GM18951 (cell line): ENCODE results near the gene PNMA6A.
"Not testable (repeated sequence)": the region's sequence is repeated elsewhere in the genome, so short reads cannot be mapped to it uniquely, and the experiment has no call there.

Experiments
- POLR2A ChIP-seq: IDR thresholded peaks from 4 replicates; pipeline ENCODE4 v1.6.1; 2011; ENCODE audit warnings: mild to moderate bottlenecking; ENCODE audit not compliant: insufficient read length, insufficient read depth; ENCODE audit errors: extremely low read depth
- in situ Hi-C: fragments of 300-500 bp; cut with MboI; formaldehyde crosslinking; loops from one replicate; pipeline ENCODE4 v1.12.0; 2022; ENCODE audit warnings: low sequenced_read_pairs, mixed read lengths, inconsistent platforms; ENCODE audit not compliant: unreplicated experiment

PNMA6A gene

DNA sequence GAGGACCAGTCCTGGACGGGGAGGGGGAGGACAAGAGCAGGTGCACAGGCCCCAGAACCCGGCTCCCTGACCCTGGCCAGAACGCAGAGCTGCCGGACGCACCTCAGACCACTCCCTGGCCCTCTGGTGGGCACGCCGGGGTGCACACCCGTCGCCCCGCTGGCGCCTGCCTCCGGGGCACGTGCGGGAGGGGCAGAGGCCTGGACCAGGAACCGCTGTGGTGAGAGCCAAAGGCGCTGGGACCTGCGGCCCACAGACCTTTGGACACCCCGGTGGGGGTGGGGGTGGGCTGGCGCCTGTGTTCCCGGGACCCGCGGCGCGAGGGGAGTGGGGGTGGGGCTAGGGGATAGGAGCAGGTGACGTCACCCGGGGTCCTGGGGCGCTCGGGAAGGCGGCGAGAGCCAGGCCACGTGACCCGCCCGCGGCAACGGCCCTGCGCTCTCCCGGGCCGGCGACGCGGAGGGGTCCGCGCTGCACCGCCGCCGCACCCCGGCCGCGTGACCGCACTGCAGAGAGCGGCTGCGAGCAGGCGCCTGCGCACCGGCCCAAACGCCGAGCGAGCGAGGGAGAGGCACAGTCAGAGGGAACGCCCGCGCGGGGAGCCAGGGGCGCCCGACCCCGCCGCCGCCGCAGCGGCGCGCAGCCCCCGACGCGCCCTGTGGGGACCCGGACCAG, at the start of gene PNMA6A:
TSS of gene PNMA6A (plus strand) at position 546 of the 675 bp plus-strand sequence. CDS start 609 bp downstream, outside the sequence.
- in situ Hi-C loops, result not testable (repeated sequence)

DNA sequence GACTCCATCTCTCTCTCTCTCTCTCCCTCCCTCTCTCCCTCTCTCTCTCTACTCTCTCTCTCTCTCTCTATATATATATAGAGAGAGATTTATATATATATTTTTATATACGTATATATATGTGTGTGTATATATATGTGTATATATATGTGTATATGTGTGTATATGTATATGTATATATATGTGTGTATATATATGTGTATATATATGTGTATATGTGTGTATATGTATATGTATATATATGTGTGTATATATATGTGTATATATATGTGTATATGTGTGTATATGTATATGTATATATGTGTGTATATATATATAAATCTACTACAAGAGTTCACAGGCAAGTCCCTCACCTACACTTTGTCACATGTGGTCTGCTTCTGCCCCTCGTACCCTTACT, 45.8 kb upstream of the PNMA6A start:
- in situ Hi-C loops, result not testable (repeated sequence)

DNA sequence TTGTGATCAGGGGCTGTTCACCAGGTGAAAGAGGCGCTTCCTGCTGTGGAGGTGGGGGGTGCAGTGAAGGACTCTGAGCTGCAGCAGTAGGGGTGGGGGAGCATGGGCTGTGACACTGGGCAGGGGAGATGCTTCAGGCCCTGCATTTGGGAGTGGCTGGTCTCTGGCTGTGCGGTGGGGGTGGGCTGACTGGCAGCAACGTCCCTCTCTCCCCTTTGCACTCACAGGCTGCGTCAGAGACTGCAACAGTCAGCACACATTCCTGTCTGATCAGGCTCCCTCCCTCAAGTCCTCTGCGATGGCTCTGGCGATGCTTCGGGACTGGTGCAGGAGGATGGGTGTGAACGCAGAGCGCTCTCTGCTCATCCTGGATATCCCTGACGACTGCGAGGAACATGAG, 43.8 kb upstream of the PNMA6A start:
- in situ Hi-C loops, result not testable (repeated sequence)

DNA sequence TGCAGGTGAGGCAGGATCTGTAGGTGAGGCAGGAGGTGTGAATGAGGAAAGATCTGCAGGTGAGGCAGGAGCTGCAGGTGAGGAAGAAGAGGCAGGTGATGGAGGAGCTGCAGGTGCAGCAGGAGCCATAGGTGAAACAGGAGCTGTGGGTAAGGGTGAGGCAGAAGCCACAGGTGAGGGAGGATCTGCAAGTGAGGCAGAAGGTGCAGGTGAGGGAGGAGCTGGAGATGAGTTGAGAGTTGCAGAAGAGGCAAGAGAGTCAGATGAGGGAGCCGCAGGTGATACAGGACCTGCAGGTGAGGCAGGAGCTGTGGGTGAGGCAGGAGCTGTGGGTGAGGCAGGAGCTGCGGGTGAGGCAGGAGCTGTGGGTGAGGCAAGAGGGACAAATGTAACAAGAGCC, 43.1 kb upstream of the PNMA6A start:
- no peak for TF ChIP-seq POLR2A
- in situ Hi-C loops, result no loop called here

DNA sequence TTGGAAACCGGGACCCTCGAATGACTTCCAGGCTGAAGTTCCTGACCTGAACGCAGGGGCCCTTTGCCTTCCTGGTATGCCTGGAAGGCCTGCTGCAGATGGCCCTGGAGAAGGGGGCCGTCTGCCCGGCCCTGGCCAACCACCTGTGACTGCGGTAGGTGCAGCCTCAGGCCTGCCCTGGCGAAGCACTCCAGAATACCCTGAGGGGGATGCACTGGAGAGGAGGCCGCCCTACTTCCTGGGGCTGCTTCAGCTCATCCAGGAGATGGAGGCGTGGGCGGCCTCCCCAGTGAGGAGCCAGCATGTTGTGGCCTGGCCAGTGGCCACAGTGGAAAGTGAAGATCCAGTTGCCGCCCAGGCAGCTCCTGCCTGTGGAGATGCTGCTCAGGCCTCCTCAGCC, 42.4 kb upstream of the PNMA6A start:
- in situ Hi-C loops, result no loop called here
- no peak for TF ChIP-seq POLR2A

DNA sequence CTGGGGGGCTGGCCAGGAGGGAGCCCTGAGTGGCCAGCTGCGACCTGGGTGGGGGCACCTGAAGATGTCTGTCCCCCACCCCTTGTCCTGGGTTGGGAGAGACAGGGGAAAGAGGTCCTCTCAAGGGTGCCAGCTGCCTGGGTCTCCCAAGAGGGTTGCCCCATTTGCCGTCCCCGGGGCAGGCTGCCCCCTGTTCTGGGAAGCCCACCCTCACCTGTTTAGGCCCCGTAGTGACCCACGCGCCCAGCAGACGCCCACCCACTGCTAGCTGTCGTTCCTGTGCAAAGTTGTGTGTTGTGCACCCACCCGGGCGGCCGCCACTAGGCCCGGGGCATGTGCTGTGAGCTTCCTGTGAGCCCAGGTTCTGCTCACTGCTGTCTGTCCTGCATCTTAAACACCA, 41.5 kb upstream of the PNMA6A start:
- TF ChIP-seq POLR2A, result no peak
- in situ Hi-C loops, result no loop called here

DNA sequence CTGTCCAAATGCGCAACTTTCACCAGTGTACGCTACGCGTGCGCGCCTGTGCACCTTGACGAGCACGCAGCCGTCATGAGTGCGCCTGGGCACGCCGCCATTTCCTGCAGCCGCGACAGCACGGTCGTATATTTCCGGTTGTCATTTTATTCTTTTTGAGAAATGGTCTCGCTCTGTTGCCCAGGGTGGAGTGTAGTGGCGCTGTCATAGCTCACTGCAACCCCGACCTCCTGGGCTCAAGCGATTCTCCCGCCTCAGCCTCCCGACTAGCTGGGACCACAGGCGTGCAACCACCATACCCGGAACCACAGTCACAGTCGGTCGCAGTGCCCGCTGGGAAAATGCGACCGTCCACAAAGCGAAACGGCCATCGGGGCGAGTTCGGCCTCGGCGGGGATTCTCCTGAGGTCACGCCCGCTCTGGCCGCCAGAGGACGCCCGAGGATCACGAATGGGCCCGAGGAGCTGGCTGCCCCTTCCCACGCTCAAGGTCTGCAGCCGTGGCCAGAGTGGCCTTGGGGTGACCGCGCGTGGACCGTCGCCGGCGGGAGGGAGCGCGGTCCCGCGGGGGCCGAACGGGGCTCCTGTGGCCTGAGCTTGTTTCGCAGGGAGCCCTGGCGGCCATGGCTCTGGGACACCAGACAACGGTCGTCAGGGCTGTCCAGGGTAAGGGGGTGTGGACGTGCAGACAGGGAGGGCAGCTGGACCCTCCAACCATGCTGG, 39.7 kb upstream of the PNMA6A start:
- in situ Hi-C loops, result no loop called here
- peak; percentile 34 for TF ChIP-seq POLR2A

DNA sequence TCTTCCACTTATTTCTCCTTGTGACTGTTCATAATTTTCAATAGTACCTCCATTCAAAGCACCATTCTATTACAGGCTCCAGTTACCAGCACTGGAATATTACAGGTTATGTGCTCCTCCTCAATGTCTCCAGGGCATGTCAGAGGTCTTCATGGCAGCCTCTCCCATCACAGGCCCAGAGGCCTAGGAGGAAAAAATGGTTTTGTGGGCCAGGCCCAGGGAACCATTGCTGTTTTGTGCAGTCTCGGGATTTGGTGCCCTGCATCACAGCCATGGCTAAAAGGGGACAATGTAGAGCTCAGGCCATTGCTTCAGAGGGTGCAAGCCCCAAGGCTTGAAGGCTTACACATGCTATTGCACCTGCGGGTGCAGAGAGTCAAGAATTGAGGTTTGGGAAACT, 23.2 kb upstream of the PNMA6A start:
- in situ Hi-C loops, result loop anchor here (10.0 kb wide), 1 partner anchor 446 kb away; the partner anchor contains the start of gene BGN
- no peak for TF ChIP-seq POLR2A

DNA sequence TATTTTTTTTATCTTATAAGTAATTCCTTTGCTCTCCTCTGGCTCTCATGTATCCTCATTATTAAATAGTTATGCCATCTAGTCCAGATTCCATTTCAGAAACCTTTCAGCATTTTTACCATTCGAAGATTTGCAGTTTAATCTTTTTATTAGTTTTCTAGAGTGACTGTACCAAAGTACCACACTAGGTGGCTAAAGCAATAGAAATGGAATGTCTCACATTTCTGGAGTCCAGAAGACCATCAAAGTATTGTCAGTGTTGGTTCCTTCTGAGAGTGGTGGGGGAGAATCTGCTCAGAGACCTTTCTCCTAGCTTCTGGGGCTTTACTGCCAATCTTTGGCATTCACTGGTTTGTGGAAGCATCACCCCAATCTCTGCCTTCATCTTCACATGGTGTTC, 19.7 kb upstream of the PNMA6A start:
- in situ Hi-C loops, result no loop called here

DNA sequence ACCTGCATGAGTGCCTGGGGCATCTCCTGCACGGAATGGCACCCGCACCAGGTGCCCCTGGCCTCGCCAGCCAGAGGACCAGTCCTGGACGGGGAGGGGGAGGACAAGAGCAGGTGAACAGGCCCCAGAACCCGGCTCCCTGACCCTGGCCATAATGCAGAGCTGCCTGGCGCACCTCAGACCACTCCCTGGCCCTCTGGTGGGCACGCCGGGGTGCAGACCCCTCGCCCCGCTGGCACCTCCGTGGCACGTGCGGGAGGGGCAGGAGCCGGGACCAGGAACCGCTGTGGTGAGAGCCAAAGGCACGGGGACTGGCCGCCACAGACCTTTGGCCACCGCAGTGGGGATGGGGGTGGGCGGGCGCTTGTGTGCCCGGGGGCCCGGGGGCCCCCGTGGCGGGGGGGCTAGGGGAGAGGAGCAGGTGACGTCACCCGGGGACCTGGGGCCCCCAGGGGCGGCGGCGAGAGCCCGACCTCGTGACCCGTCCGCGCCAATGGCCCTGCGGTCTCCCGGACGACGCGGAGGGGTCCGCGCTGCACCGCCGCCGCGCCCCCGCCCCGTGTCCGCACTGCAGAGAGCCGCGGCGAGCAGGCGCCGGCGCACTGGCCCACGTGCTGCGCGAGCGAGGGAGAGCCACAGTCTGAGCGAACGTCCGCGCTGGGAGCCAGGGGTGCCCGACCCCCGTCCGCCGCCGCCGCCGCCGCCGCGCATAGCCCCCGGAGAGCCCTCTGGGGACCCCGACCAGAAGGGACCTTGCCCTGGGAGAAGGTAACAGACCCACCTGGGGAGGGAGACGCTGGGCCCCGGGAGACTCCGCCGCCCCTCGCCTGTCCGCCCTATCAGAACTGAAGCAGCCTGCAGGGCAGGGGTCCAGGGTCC, 16.1 kb upstream of the PNMA6A start, which contains the start of gene PNMA3:
TSS of gene PNMA3 (plus strand) at position 600 of the 879 bp plus-strand sequence. CDS start 586 bp downstream, outside the sequence.
- in situ Hi-C loops, result no loop called here
- no peak for TF ChIP-seq POLR2A

More for the DNA sequence above, 19.7 kb upstream of the PNMA6A start:
- no peak for TF ChIP-seq POLR2A

DNA sequence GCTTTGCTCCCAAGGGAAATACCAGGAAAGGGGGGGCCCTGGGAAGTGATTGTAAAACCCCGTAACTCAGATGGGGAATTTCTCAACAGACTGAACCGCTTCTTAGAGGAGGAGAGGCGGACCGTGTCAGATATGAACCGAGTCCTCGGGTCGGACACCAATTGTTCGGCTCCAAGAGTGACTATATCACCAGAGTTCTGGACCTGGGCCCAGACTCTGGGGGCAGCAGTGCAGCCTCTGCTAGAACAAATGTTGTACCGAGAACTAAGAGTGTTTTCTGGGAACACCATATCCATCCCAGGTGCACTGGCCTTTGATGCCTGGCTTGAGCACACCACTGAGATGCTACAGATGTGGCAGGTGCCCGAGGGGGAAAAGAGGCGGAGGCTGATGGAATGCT, 15.0 kb upstream of the PNMA6A start:
- no peak for TF ChIP-seq POLR2A
- in situ Hi-C loops, result no loop called here

DNA sequence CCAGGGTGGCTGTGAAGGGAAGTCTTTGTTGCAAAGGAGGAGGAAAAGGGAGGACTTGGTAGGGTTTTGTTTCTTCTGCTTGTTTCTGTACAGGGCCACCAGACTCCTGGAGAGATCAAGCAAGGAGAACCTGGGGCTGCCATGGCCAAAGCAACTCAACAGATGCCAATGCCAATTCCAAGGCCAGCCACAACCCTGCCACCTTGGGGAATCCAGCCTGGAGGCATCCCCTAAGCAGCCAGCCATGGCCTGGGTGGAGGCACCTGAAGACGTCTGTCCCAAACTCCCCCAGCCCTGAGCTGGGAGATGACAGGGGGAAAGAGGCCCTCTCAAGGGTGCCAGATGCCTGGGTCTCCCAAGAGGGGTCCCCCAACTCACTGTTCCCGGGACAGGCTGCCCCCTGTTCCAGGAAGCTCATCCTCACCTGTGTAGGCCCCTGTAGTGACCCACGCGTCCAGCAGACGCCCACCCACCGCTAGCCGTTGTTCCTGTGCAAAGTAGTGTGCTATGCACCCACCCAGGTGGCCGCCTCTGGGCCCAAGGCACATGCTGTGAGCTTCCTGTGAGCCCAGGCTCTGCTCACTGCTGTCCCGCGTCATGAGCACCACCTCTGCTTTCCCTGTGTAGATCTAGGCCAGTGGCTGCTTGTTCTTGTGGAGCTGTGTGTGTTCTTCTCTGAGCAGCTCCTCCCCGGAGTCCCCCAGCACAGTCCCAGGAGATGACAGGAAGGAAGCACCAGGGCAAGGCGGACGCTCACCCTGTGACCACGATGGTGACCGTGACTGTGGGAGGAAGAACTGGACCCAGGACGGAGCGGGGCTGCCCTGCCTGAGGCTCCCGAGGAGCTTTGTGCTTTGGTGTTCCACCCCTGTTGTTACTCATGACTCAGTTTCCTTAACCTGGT, 12.8 kb upstream of the PNMA6A start:
- in situ Hi-C loops, result no loop called here
- TF ChIP-seq POLR2A, result no peak

DNA sequence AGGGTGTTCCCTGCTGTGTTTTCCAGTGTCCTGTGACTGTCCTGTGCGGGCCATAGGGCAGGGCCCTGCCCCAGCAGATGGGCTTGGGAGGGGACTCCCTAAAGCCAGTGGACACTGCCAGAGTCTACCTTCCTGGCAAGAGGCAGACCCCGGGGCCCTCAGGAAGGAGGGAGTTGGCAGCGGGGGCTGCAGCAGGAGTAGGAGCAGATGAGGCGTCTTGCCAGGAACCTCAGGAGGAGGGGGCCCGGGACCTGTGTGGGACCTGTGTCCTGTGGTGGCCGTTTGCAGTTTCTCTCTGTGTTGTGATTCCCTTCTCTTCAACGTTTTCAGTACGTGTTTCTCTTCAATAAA, 12.2 kb upstream of the PNMA6A start:
- no peak for TF ChIP-seq POLR2A
- in situ Hi-C loops, result no loop called here
